K562 (cell line): ENCODE data around the gene AKT2. TPM values are rescaled to one million over a fixed set of nuclear protein-coding genes. Genes with fewer than 3 reads are reported as not detected.

ENCODE experiments used
- CC2D1A ChIP-seq: fragments of 450-650 bp; IDR thresholded peaks from 2 replicates; pipeline ENCODE4 v1.6.1; 2017; ENCODE audit warnings: mild to moderate bottlenecking
- CHD1 ChIP-seq: fragments of 200-600 bp; sonication (generic); IDR thresholded peaks from one replicate; pipeline ENCODE4 v1.6.1; 2012; ENCODE audit warnings: mild to moderate bottlenecking, moderate library complexity, low read length, inconsistent platforms
- FOXA3 ChIP-seq, 2 experiments: fragments of 450-650 bp in 1 of 2; sonication (generic) in 1 of 2; formaldehyde crosslinking; IDR thresholded peaks in 1 of 2; conservative IDR thresholded peaks in 1 of 2; 2 replicates each; pipeline versions ENCODE4 v1.4.0 to v1.8.0; 2020 to 2022; ENCODE audit warnings: mild to moderate bottlenecking in 2 of 2, missing genetic modification reagents in 1 of 2
- FOXK1 ChIP-seq: sonication (generic); formaldehyde crosslinking; IDR thresholded peaks from 2 replicates; pipeline ENCODE4 v1.8.0; 2022; ENCODE audit warnings: missing genetic modification reagents, mild to moderate bottlenecking, borderline replicate concordance
- FOXM1 ChIP-seq, 2 experiments: fragments of 450-650 bp in 1 of 2; sonication (generic) in 1 of 2; formaldehyde crosslinking in 1 of 2; IDR thresholded peaks; 2 replicates each; pipeline versions ENCODE4 v1.6.1 to v1.9.0; 2017 to 2022; ENCODE audit warnings: low read depth in 2 of 2, mild to moderate bottlenecking in 2 of 2, missing genetic modification reagents in 1 of 2, moderate library complexity in 1 of 2
- GTF2F1 ChIP-seq: IDR thresholded peaks from 2 replicates; pipeline ENCODE4 v1.6.1; 2011; ENCODE audit warnings: low read depth, low read length, improper control_type of control experiment
- HNRNPK ChIP-seq: fragments of 200-400 bp; formaldehyde crosslinking; IDR thresholded peaks from one replicate; pipeline ENCODE4 v1.6.1; 2018; ENCODE audit warnings: mild to moderate bottlenecking, low read depth, low read length; ENCODE audit not compliant: poor library complexity, severe bottlenecking
- PRPF4 ChIP-seq: fragments of 200-400 bp; formaldehyde crosslinking; IDR thresholded peaks from one replicate; pipeline ENCODE4 v1.6.1; 2017; ENCODE audit warnings: low read length, low read depth, mild to moderate bottlenecking; ENCODE audit not compliant: insufficient read depth, poor library complexity, severe bottlenecking
- RBM25 ChIP-seq: fragments of 200-400 bp; formaldehyde crosslinking; IDR thresholded peaks from 2 replicates; pipeline ENCODE4 v1.6.1; 2018; ENCODE audit warnings: low read length, low read depth, moderate library complexity; ENCODE audit not compliant: severe bottlenecking
- RERE ChIP-seq: sonication (generic); formaldehyde crosslinking; IDR thresholded peaks from 2 replicates; pipeline ENCODE4 v1.8.0; 2023; ENCODE audit warnings: missing genetic modification reagents, mild to moderate bottlenecking, borderline replicate concordance
- SIRT6 ChIP-seq: IDR thresholded peaks from one replicate; pipeline ENCODE4 v1.6.1; 2012; ENCODE audit warnings: low read depth, mild to moderate bottlenecking, control low read depth, inconsistent platforms, low read length, moderate library complexity
- TCF15 ChIP-seq: fragments of 250-450 bp; sonication (Bioruptor Pico); IDR thresholded peaks from 2 replicates; pipeline ENCODE4 v1.8.0; 2022; ENCODE audit warnings: moderate library complexity, mild to moderate bottlenecking, inconsistent platforms
- TSC22D4 ChIP-seq: fragments of 450-650 bp; IDR thresholded peaks from 2 replicates; pipeline ENCODE4 v1.6.1; 2016; ENCODE audit warnings: missing genetic modification characterization, missing biosample characterization, control low read depth
- ZBED1 ChIP-seq: IDR thresholded peaks from 2 replicates; pipeline ENCODE4 v1.6.1; 2014
- ZBTB17 ChIP-seq: fragments of 450-650 bp; formaldehyde crosslinking; IDR thresholded peaks from 2 replicates; pipeline ENCODE4 v1.4.0; 2020; ENCODE audit warnings: mild to moderate bottlenecking
- ZNF140 ChIP-seq: fragments of 250-450 bp; sonication (Bioruptor Pico); IDR thresholded peaks from 2 replicates; pipeline ENCODE4 v1.8.0; 2021; ENCODE audit warnings: moderate library complexity, mild to moderate bottlenecking, inconsistent platforms
- polyA plus RNA-seq, 8 experiments: library from polyadenylated mRNA; depleted of rRNA in 4 of 8; stranded (reverse) in 5 of 8; unstranded in 3 of 8; fragments of >200 nt; fragmentation: Nextera tagmentation in 2 of 8; fragmentation: Illumina TruSeq in 1 of 8; extraction: Ambion mirVana in 2 of 8; extraction: Trizol in 1 of 8; gene quantifications; 2 replicates each; pipeline versions ENCODE4 v1.2.1 to v1.2.3, GENCODE V29; 2011 to 2014; ENCODE audit warnings: inconsistent platforms in 1 of 8, missing spikeins in 1 of 8
- total RNA-seq, 7 experiments: library from RNA; depleted of rRNA in 6 of 7; stranded (reverse); fragments of >200 nt in 6 of 7; fragmentation: Illumina TruSeq in 2 of 7; extraction: Trizol in 2 of 7; gene quantifications; 2 replicates each; pipeline versions ENCODE4 v1.2.1 to v1.2.3, GENCODE V29; 2011 to 2021; ENCODE audit warnings: low replicate concordance in 1 of 7

The AKT2 gene
- total and polyA plus RNA-seq, 9 of the 15 experiments (the other 6 are each of a cell fraction or from before 2014, with no cell fraction given), result 1.1 to 132 (median 67.7) TPM

- TF ChIP-seq RERE (CRISPR knock-in tag) (no peak), PRPF4 (no peak), RBM25 (peak; percentile 96), CHD1 (no peak), CC2D1A (0 out of 2 replicates have a peak, but pooled peaks have one; percentile 11), ZBTB17 (CRISPR knock-in tag) (0 out of 2 replicates have a peak, but pooled peaks have one; percentile 38), ZNF140 (CRISPR knock-in tag) (no peak), ZBED1 (no peak), GTF2F1 (no peak; the same call in 1 of the 2 replicates), TCF15 (no peak; the same call in 1 of the 2 replicates), FOXM1 (IDR thresholded peaks at IDR 0.05; ENCODE audit: low read depth) (peak; percentile 59), FOXM1 (CRISPR knock-in tag; IDR thresholded peaks at IDR 0.05; ENCODE audit: low read depth) (no peak), SIRT6 (no peak), FOXK1 (CRISPR knock-in tag) (peak; percentile 62; the same call in 1 of the 2 replicates), TSC22D4 (tag) (no peak), HNRNPK (no peak), FOXA3 (CRISPR knock-in tag; conservative IDR thresholded peaks at IDR 0.05 in 1 of 2, IDR thresholded peaks at IDR 0.05 in 1 of 2) (peak; percentile 54 to 94)
Measured at GRCh38 chr19:40285353-40286234, 449 bp upstream of the AKT2 start (continued).
